ENCODE measurements around the gene SLCO4A1.

SLCO4A1 gene

DNA sequence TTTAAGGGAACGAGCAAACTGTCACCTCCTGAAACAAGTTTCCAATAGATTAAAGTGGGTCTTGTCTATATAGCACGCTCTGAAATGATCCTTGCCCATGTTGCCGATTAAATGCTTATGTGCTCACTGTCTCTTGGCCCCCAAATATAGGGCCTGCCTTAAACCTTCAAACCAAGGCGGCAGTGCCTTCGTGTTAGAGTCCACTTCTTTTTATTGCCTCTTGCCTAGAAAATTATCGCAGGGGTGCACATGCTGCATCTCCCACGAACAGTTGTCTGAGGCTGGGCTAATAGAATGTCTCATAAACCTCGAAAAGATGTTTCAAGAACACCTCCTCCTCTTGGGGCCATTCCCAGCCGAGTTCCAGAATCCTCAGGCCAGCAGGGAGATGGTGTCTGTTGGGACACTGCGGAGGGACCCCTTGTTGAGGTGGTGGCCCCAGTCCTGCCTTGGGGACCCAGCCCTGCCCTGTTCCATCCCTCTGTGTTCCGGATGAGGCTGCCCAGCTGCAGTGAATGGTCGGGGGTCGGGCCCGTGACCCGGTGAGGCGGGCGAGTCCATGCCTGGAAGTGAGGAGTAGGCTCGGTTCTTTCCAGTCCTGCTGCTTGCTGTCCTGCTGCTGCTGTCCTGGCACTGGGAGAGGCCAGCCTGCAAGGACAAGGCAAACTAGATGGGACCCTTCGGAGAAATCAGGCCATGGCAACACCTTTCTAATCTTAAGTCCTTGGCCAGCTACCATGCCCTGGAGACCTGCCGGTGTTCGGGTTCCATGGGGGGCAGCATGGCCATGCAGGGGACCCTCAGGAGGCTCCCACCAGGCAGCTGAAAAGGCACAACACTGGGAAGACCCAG lies 34.7 kb upstream of the SLCO4A1 start:
- no peak for DNase-seq

DNA sequence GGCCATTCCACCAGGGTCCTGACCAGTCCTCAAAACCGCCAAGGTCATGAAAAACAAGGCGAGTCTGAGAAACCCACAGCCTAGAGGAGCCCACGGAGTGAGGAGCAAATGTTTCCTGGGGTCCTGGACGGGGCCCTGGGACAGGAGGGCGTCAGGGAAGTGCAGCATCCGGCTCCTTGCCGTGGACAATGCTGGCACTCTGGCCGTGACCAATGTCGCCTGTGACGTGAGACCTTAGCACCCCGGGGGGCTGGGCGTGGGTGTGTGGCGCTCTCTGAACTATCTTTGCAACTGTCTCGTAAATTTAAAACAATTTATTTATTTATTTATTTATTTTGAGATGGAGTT lies 34.1 kb upstream of the SLCO4A1 start:
- DNase-seq, result no peak

DNA sequence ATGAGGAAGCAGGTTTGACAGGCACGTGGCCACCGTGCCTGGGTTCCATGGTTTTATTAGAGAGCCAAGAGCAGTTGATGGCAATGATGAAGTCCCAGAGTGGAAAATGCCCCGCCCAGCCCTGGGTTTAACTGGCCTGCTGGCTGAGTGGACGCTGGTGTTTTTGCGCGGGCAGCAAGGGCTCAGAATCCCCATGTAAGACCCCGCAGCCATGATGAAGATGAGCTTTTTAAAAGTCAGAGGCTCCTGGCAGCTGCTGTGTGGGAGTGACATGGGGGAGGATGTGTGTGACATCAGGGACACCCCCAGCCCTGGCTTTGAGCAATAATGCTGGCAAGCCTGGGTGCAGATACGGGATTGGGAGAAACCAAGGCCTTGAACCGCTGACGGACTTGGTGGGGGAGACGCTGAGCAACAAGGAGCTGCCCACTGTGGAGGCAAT lies 33.0 kb upstream of the SLCO4A1 start:
- DNase-seq, result no peak

DNA sequence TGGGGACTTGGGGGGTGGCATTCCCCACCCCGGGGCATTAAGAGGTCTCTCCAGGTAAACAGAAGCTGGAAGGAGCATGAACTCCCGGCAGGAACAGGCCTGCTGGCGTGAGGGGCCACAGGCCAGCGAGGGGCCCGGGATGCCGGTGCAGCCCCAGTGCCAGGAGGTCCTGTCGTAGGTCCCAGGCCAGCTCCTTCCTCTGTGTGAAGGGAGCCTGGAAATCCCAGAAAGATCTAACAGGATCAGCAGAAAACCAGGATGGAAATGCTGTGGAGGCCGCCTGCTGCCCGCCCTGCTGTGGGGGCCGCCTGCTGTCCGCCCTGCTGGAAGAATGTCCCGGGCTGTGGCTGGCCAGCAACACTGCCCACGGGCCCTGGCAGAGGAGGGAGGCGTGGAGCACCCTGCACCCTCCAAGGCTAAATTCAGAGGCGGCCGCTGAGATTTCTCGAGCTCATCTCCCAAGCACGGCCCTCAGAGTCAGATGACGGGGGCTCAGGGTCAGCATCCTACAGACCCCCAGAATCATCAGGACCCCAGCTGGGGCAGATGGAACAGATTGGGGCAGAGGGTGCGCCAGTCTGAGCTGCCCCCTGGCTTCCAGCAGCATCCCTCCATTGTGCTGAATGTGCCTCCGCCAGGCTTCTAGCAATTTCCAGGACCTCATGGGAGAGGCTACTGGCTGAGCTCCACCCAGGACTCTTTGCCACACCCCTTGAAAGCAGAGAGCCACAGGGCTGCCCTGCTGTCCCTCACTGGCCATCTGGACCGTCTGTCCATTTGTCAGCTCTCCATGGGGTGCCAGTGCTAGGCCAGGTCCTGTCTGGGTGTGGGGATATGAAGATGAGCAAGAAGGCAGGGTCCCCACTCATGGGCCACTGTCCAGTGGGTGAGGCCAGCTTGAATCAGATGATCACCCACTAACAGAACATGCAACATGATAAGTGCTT lies 32.2 kb upstream of the SLCO4A1 start:
- DNase-seq, result peak; percentile 18

DNA sequence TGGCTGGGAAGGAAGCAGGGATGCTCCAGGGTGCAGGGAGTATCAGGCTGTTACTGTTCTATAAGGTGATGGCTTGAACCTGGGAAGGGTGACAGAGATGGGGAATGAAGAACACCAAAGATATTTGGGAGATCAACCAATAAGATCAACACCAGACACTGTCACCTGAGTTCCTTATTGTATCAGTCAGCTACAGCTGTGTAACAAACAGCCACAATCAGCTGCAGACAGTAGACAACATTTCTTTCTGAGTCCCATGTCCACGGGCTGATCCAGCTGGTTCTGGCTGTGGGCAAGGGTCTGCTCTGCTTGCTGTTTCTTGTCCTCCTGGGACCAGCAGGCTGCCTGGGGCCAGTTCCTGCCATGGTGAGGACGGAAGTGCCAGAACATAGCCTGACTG lies 31.3 kb upstream of the SLCO4A1 start:
- DNase-seq, result no peak

DNA sequence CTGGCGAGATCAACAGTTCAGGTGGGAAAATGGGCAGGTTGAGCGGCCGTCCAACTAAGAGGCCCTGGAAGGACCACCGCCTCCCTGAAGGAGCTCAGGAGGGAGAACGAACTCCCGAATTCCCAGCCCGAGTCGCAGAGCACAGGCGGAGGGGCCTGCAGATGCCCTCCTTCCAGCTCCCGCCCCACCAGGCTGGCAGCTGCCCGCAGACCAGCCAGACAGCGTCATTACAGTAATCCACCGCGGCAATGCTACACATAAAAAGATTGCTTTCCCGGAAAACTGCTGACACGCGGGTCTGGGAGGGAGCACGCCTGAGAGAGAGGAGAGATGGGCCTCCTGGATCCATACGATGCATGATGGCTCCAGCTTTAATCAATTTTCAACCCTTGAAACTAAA lies 30.5 kb upstream of the SLCO4A1 start:
- no peak for DNase-seq

DNA sequence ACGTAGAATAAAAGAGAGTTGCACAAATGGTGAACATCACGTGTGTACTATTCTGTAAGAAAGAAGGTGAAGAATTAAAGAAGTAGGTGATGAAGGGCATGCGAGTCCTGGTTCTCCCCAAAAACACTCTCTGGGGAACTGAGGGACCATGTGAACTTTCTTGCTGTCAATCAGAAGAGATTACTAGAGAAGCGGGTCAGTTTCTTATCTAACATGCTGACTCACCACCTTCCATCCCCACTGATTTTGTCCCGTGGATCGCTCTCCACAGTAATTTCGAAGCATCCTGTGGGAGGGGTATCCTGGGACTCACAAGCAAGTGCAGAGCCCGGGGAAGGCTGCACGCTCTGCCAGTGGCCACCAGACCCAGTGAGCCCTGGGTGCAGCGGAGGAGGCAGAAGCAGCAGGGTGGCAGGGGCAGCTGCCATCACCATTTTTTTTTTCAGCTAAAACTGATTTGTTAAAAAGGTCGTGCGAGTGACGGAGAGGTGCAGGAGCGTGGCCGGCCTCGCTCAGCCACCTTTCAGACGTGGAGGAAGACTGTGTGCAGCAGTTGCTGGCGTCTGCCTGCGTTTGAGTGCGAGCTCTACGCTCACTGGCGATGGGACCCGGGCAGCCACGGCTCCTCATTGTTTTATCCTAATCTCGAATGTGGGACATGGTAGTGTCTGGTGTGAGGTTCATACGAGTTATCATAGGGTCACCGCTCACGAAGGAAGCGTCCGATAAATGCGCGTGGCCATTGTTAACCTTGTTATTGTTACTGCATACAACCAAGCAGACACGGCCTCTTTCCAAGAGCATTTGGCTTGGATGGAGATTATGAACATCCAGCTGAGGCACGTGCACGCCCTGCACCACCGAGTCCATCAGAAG lies 28.0 kb upstream of the SLCO4A1 start:
- no peak for DNase-seq

DNA sequence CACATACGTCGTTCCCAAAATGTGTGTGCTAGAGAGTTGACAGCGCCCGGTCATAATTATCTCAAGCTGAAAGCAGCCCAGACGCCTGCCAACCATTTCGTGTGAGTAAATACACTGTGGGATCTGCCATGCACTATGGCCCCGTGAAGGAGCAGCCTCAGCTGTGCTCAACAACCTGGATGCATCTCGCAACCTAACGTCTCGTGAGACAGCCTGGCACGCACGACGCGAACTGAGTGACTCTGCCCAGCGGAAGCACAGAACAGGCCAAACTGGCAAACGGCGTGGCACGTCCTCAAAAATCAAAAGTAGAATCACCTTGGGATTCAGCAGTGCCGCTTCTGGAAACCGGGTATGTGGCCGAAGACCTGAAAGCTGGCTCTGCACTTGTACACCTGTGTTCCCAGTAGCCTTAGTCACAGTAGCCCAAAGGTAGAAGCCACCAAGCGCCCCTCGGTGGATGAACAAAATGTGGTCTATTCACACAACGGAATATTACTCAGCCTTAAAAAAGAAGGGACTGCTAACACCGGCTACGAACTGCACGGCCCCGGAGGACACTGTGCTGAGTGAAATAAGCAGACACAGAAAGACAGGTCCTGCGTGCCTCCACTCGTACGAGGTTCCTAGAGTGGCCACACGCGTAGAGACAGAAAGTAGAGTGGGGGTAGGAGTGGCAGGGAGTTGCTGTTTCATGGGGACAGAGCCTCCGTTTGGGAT lies 27.2 kb upstream of the SLCO4A1 start:
- no peak for DNase-seq

DNA sequence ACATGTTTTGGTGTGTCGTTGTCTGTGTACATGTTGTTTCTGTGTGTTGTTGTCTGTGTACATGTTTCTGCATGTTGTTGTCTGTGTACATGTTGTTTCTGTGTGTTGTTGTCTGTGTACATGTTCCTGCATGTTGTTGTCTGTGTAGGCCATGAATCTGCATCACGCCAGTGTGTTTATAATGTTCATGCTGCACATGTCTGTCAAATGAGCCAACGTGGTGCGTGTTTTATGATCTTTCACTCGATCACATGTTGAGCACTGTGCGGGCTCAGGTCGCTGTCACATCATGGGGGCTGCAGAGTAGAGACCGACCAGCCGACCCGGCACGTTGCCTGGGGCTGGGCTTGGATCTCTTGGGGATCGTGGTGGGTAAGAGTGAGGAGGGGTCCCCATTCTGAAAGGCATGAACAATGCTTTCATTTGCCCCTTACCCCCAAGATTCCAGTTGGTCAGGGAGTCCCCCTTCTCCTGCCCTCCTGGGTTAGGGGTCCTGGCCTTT lies 26.5 kb upstream of the SLCO4A1 start:
- no peak for DNase-seq

DNA sequence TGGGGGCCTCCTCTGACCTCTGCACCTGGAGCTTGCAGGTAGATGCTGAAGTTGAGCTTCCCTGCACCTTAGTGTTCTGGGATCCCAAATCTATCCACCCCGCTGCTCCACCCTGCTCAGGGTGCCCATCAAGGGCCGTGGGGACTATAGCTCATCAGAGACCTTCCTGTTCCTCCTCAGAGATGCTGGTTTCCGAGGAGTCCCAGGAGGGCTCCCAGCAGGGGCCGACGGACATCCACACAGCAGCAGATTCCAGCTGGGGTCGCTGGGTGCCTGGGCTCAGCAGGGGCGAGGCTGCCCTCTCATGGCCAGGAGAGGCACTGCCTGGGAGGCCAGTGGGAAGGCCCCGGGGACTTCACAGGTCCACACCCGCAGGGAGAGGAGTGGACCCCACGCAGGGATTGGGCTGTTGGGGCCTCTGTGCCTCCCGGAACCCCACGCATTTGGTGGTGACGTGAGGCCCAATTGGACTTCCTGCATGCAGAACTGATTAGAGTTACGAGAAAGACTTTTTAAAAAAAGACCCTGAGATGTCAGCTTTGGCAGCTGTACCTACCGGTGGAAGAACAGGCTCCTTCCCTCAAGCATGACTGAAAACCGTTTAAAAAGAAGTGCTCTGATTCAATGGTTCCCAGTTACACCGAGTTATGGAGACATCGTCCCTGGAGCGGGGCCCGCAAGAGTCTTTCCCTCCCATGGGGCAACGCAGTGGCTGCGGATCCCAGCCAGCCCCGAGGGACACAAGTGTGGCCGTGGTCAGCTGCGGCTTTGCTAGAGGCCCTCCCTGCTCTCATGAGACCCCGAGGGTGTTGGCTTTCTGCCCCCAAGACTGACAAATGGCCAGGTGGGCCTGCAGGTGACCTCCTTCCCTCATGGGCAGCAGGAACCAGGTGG lies 25.3 kb upstream of the SLCO4A1 start:
- peak; percentile 83 for DNase-seq

DNA sequence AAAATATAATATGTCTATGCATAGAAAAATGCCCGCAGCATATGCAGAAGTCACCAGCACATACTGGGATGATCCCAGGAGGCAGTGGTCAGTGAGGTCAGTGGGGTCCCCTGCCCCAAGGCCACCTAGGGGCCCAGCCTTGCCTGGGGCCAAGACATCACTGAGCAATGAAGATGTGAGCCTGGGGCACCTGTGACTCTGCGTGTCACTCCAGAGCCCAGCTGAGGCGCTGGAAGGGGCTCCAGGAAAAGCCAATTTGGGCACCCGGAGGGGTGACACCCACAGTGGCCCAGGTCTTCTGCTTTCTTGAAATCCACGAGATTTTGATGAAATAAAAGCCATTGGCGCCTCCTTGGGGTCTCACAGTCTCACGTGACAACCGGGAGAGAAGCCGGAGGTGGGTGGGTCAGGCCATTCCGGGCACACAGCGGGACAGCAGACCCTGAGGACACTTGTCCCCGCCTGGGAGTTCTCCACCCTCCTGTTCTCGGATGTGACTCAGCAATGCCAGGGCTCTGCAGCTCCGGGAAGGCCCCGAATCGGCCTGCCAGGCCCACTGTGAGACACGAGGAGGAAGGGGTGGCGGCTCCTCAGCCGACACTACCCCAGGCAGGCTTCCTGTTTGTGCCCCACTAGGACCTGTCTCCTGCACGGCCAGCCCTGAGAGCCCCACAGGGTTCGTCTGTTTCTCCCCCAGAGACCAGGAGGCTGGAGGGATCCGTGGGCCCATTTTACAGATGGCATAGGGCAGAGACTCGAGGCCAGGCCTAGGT lies 24.4 kb upstream of the SLCO4A1 start:
- no peak for DNase-seq

DNA sequence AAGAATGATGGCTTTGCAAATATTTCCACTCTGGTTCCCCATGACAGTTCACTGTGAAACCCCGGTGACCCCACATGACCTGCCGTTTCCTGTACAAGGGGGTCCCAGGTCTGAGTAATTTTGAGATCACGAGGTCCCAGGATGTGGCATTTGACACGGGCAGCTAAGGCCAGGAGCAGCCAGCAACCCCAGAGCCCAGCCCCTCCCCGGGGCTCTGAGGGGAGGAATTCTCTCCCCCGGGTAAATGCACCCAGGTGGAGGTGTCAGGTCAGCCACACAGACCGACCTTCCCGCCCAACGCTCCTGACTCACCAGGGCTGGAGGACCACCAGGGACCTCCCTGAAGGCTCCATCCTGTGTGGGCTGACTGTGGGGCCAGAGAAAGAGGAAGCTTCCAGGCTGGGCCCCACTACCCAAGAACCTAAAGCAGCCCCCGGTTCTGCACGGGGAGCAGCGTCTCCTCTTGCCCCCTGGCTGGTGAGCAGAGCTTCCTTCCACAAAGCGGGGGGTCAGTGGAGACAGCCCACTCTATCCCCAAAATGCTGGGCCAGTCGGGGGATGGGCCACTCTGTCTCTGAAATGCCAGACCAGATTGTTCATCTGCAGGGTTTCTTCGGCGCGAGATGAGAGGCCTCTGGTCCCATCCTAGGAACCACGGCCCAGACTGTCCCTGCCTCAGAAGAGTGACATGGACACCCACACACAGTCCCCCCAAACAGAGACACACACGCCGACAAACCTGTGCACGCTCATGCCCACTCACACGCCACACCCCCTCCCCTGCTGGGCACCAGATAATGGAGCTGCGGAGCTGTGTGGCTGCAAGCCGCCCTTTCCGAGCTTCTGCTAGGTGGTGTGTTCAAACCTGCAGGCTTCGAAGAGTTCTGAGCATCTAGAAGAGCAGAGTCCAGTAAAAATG lies 23.4 kb upstream of the SLCO4A1 start:
- DNase-seq, result no peak

DNA sequence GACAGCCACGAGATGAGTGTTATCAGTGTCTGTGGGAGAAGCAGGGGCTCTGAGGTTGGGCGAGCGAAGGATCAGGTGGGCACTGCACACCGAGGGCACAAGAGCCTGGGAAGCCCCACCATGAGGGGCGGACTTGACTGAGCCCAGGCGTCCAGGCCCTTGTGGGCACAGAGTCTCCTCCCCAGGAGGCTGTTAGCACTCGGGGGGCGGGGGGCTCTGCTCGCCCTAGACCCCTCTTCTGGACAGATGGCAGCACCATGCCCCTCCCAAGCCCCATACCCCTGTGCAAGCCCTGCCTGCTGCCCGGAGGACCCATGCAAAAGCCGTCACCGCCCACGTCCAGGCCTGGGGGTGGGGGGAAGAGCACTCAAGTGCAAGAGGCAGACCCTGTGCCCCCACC lies 21.7 kb upstream of the SLCO4A1 start:
- DNase-seq, result no peak

DNA sequence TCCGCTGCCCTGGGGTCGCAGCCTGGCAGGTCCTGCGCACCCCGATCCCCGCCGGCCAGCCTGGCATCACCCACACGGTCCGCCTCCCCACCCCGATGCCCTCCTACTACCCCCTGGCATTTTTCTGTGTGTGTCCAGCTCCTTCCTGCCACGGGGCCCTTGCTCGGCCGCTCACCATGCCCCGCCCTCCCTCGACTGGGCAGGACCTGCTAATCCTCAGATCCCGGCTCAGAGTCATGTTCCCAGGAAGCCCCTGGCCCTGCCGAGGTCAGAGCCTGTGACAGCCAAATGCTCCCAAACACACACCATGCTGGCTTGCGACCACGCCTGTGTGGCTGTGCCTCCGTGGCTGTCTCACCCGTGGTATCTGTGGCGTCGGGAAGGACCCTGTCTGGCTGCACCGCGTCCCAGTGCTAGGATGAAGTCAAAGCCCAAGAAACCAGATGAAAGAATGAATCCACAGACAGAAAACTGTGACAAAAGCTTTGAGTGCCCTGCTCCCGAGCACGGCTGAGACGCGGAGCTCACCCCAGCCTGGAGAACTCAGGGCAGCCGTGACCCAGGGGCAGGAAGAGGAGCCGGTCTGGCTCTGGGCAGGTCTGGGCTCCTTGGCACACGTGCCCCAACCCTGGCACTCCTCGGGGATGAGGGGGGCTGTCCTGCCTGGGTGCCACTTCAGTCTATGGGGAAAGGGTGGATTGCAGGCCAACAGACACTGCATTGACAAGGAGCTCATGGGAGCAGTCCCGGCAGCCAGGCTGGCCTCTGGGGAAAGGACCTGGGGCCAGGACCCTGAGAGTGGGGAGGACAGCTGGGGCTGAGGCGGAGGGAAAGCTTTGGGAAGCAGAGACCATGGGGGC lies 20.8 kb upstream of the SLCO4A1 start:
- DNase-seq, result no peak

DNA sequence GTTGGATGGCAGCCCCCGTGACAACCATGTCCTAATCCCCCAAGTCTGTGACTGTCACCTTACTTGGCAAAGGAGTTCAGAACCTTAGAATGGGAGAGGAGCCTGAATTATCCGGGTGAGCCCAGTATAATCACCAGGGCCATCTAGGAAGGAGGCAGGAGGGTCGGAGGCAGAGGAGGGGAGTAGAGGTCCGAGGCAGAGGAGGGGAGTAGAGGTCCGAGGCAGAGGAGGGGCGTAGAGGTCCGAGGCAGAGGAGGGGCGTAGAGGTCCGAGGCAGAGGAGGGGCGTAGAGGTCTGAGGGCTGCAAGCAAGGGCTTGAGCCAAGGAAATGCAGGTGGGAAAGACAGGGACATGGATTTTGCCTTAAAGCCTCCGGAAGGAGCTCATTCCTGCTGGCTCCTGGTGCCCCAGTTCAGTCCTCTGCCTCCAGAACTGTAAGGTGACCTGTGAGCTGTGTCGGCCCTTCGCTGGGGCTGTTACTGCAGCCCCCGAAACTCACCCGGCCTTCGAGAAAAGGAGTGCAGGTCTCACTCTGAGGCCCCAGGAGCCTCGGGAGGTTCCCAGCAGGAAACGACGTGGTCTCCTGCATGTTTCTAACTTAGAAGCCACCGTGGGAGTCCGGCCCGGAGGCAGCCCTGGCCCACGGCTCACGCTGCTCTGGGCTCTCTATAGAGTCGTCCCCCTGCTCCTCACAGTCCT lies 20.0 kb upstream of the SLCO4A1 start:
- DNase-seq, result no peak

DNA sequence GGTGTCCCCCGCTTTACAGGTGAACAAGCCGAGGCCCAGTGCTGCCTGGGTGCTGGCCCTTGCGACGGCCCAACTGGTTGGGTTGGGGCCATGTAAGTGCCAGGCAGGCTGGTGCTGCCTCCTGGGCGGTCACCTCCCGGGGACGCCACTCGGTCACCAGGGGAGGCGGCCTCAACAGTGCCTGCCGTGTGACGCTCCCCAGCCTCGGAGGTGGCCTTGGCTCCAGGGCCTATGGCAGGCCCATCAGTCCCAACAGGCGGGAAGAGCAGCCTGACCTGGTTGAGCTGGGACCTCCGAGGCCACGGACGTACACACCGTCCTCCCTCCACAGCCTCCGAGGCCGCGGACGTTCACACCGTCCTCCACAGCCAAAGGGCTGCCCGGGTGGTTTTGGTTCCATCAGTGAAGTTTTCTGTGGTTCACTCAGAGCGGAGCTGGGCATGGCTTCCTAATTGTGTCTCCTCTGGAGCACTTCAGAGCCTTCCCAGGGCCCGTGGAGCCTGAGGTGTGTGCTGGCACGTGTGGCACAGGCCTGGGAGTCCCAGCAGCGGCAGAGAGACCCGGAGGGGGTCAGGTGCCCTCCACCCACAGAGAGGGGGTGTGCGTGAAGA lies 19.3 kb upstream of the SLCO4A1 start:
- no peak for DNase-seq
